CD4-positive, alpha-beta memory T cell (primary cell): Measurements from ENCODE around the gene SORCS3. TPM values are rescaled to one million over a fixed set of nuclear protein-coding genes. Genes with fewer than 3 reads are reported as not detected.

ENCODE experiments used
- CTCF ChIA-PET: fragments of 350-600 bp; sonication (Branson Sonifier 250); formaldehyde crosslinking; loops from one replicate; lab custom pipeline; 2021; ENCODE audit warnings: inconsistent platforms; ENCODE audit not compliant: partially characterized antibody; lab: Charles Lee
- POLR2A ChIA-PET: fragments of 350-600 bp; sonication (Branson Sonifier 250); formaldehyde crosslinking; loops from one replicate; lab custom pipeline; 2021; ENCODE audit not compliant: partially characterized antibody; lab: Charles Lee
- DNase-seq, 5 donors: peaks; one replicate each; pipeline versions ENCODE4 v3.0.0 to v3.0.0-alpha.2; 2020 to 2022; ENCODE audit warnings: mixed read lengths in 1 of 5
- H3K27ac ChIP-seq: one replicate; pipeline ENCODE4 v1.7.0; 2013; ENCODE audit warnings: low read depth, low read length
- H3K27me3 ChIP-seq: 2 replicates; pipeline ENCODE4 v1.7.0; 2013; ENCODE audit warnings: mild to moderate bottlenecking, low read length, moderate library complexity; ENCODE audit not compliant: insufficient read depth
- H3K36me3 ChIP-seq: 2 replicates; pipeline ENCODE4 v1.7.0; 2013; ENCODE audit warnings: mild to moderate bottlenecking, low read length, moderate library complexity; ENCODE audit not compliant: insufficient read depth
- H3K4me1 ChIP-seq: 2 replicates; pipeline ENCODE4 v1.7.0; 2013; ENCODE audit warnings: mild to moderate bottlenecking, low read length, moderate library complexity; ENCODE audit not compliant: insufficient read depth
- H3K4me3 ChIP-seq, 2 donors: one replicate each; pipeline ENCODE4 v1.7.0; 2013; ENCODE audit warnings: low read length in 2 of 2, mild to moderate bottlenecking in 1 of 2
- H3K9me3 ChIP-seq, 2 donors: one replicate each; pipeline ENCODE4 v1.7.0; 2013; ENCODE audit warnings: low read length in 2 of 2, control low read depth in 1 of 2; ENCODE audit not compliant: control insufficient read depth in 1 of 2
- H3K27ac Mint-ChIP-seq, 7 donors: one replicate each; pipeline ENCODE4 v1.8.0; 2020 to 2021; ENCODE audit warnings: mixed read lengths in 7 of 7, mild to moderate bottlenecking in 6 of 7, inconsistent platforms in 3 of 7, moderate library complexity in 3 of 7
- H3K27me3 Mint-ChIP-seq, 2 donors: one replicate each; pipeline ENCODE4 v1.8.0; 2020 to 2021; ENCODE audit warnings: mixed read lengths in 2 of 2
- H3K36me3 Mint-ChIP-seq, 2 donors: one replicate each; pipeline ENCODE4 v1.8.0; 2020 to 2021; ENCODE audit warnings: mixed read lengths in 2 of 2, inconsistent platforms in 1 of 2, mild to moderate bottlenecking in 1 of 2
- H3K4me1 Mint-ChIP-seq, 4 donors: one replicate each; pipeline ENCODE4 v1.8.0; 2020 to 2021; ENCODE audit warnings: mixed read lengths in 4 of 4, mild to moderate bottlenecking in 1 of 4
- H3K4me3 Mint-ChIP-seq, 8 donors: one replicate each; pipeline ENCODE4 v1.8.0; 2020 to 2021; ENCODE audit warnings: mixed read lengths in 8 of 8, mild to moderate bottlenecking in 7 of 8, moderate library complexity in 6 of 8, inconsistent platforms in 3 of 8
- H3K9me3 Mint-ChIP-seq, 8 donors: one replicate each; pipeline ENCODE4 v1.8.0; 2020 to 2021; ENCODE audit warnings: mixed read lengths in 8 of 8, mild to moderate bottlenecking in 5 of 8, inconsistent platforms in 3 of 8, moderate library complexity in 1 of 8
- intact Hi-C: fragments of 100-400 bp; cut with micrococcal nuclease; formaldehyde crosslinking; loops from one replicate; pipeline ENCODE4 v1.15.1; 2023
- polyA plus RNA-seq, 2 donors: library from polyadenylated mRNA; unstranded; fragments of 300-500 nt; fragmentation: Illumina TruSeq; gene quantifications; one replicate each; pipeline ENCODE4 v1.2.3, GENCODE V29; 2021
- total RNA-seq, 2 experiments: library from RNA; stranded (reverse); gene quantifications; one replicate each; pipeline ENCODE4 v1.2.3, GENCODE V29; 2021

Gene SORCS3
- total and polyA plus RNA-seq, 4 experiments from 2014 or later: 0.06 to 0.21 TPM; not detected in 2

GRCh38 chr10:105280895-105281294 is 639.8 kb downstream of the SORCS3 start:
- ChIA-PET CTCF (no interaction called here), POLR2A (no interaction called here)
- no peaks in the 10 kb centered on the region for H3K4me1 ChIP-seq
- H3K36me3 ChIP-seq: no peaks in the 10 kb centered on the region
- Mint-ChIP-seq H3K4me1 (no peaks in the 10 kb centered on the region), H3K27ac (no peak overlapping the region), H3K27me3 (no peaks in the 10 kb centered on the region), H3K36me3 (no peaks in the 10 kb centered on the region), H3K4me3 (no peak overlapping the region), H3K9me3 (peaks cover 0 to 9% (median 3%) of the 10 kb centered on the region in 8 donors)
- H3K27me3 ChIP-seq: no peaks in the 10 kb centered on the region
- intact Hi-C loops: no loop called here
- H3K9me3 ChIP-seq: no peaks in the 10 kb centered on the region
- no peak overlapping the region for H3K27ac ChIP-seq
- no peak overlapping the region for H3K4me3 ChIP-seq
- DNase-seq: no peak

GRCh38 chr10:105284476-105285215 is 643.6 kb downstream of the SORCS3 start:
- POLR2A ChIA-PET: no interaction called here

DNA sequence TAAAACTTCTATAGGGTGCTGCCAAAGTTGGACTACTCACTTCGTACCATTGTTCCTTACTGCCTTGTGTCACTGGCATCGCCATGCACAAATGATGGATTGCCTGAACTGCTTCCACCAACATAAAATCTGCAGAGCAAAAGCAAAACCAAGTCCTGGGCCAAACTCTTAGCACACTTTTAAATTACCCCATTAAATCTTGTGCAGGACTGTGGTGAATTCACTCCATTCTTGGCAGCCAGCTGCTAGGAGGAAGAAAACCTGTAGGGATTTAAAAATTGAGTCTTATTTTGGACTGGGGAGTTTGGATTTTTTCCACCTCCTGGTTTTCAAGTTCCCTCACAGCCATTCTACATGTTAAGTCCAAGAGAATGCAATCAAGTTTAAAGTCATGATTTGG is 646.9 kb downstream of the SORCS3 start:
- H3K36me3 Mint-ChIP-seq: no peaks in the 10 kb centered on the region
- no peaks in the 10 kb centered on the region for H3K27me3 Mint-ChIP-seq
- H3K4me3 ChIP-seq: no peak overlapping the region
- no peak overlapping the region for H3K4me3 Mint-ChIP-seq
- H3K9me3 ChIP-seq: no peaks in the 10 kb centered on the region
- H3K36me3 ChIP-seq: no peaks in the 10 kb centered on the region
- H3K27ac ChIP-seq: no peak overlapping the region
- intact Hi-C loops: no loop called here
- ChIA-PET CTCF (no interaction called here), POLR2A (no interaction called here)
- H3K4me1 ChIP-seq: no peaks in the 10 kb centered on the region
- DNase-seq: no peak
- no peaks in the 10 kb centered on the region for H3K27me3 ChIP-seq
- no peak overlapping the region for H3K27ac Mint-ChIP-seq
- H3K4me1 Mint-ChIP-seq: no peaks in the 10 kb centered on the region
- H3K9me3 Mint-ChIP-seq: peaks cover 0 to 5% (median 0%) of the 10 kb centered on the region in 8 donors

More at GRCh38 chr10:105284476-105285215, 643.6 kb downstream of the SORCS3 start:
- peaks cover 0 to 4% (median 2%) of the 10 kb centered on the region in 8 donors for H3K9me3 Mint-ChIP-seq
- intact Hi-C loops: no loop called here
- no peaks in the 10 kb centered on the region for H3K4me1 Mint-ChIP-seq
- H3K27me3 ChIP-seq: no peaks in the 10 kb centered on the region
- no peak overlapping the region for H3K27ac Mint-ChIP-seq
- H3K4me1 ChIP-seq: no peaks in the 10 kb centered on the region
- H3K36me3 Mint-ChIP-seq: no peaks in the 10 kb centered on the region
- H3K9me3 ChIP-seq: no peaks in the 10 kb centered on the region
- no peaks in the 10 kb centered on the region for H3K36me3 ChIP-seq
- CTCF ChIA-PET: no interaction called here
- no peaks in the 10 kb centered on the region for H3K27me3 Mint-ChIP-seq
- no peak overlapping the region for H3K4me3 Mint-ChIP-seq
- no peak overlapping the region for H3K27ac ChIP-seq
- H3K4me3 ChIP-seq: no peak overlapping the region
- no peak for DNase-seq

DNA sequence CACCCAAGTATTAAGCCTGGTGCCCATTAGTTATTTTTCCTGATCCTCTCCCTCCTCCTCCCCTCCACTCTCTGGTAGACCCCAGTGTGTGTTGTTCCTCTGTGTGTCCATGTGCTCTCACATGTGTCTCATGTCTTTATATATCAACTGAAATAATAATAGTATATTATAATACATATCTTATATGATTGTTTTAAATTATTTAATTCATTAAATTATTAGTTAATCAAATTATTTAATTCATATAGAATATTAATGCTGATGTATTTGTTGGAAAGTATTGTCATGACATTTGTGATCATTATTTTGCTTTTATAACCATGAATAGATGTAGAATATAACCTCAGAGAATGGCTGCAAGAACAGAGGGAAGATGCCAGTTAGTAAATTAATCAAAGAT is 647.5 kb downstream of the SORCS3 start:
- H3K27me3 Mint-ChIP-seq: no peaks in the 10 kb centered on the region
- H3K4me3 Mint-ChIP-seq: no peak overlapping the region
- peaks cover 0 to 5% (median 0%) of the 10 kb centered on the region in 8 donors for H3K9me3 Mint-ChIP-seq
- Histone ChIP-seq H3K27me3 (no peaks in the 10 kb centered on the region), H3K27ac (no peak overlapping the region), H3K4me1 (no peaks in the 10 kb centered on the region), H3K36me3 (no peaks in the 10 kb centered on the region), H3K4me3 (no peak overlapping the region), H3K9me3 (no peaks in the 10 kb centered on the region)
- POLR2A ChIA-PET: no interaction called here
- no peaks in the 10 kb centered on the region for H3K4me1 Mint-ChIP-seq
- intact Hi-C loops: no loop called here
- H3K36me3 Mint-ChIP-seq: no peaks in the 10 kb centered on the region
- DNase-seq: no peak
- CTCF ChIA-PET: no interaction called here
- H3K27ac Mint-ChIP-seq: no peak overlapping the region

DNA sequence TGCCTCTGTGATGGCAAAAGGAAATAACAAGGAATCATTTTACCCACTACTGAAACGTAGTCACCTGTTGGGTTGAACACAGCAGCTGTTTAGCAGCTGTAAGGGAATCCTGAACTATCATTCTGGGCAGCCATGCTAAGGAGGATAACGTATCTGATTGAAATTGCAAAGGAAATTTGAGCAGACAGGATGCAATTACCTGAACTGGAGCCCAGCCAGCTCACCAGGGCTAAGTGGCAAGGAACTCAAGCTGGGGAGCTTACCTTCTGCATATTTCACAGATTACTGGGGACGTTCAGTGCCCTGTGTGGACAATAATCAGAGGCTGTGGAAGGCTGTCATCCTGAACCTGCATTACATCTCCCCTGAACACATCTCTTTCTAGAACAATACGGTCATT is 650.5 kb downstream of the SORCS3 start:
- H3K4me1 Mint-ChIP-seq: no peaks in the 10 kb centered on the region
- intact Hi-C loops: no loop called here
- H3K36me3 Mint-ChIP-seq: no peaks in the 10 kb centered on the region

DNA sequence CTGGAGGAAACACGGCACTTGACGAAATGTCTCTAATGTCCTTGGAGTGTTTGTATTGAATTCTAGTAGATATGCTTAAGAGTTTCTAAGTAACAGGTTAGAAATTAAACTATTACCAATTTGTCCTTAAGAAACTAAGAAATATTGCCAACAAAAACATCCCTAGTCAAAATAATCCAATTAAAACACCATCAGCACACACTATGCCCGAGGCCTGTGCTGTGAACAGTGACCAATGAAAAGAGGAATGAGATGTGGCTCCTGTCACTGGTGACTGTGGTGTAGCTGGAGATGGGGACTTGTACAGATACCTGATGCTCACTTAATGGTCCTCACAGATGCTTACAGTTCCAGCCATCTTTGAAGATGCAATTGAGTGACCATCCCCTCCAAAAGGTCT is 651.1 kb downstream of the SORCS3 start:
- no peak overlapping the region for H3K4me3 Mint-ChIP-seq
- H3K9me3 Mint-ChIP-seq: peaks cover 0 to 16% (median 7%) of the 10 kb centered on the region in 8 donors
- Histone ChIP-seq H3K4me1 (no peaks in the 10 kb centered on the region), H3K36me3 (no peaks in the 10 kb centered on the region), H3K27ac (no peak overlapping the region), H3K27me3 (no peaks in the 10 kb centered on the region), H3K4me3 (no peak overlapping the region), H3K9me3 (no peaks in the 10 kb centered on the region)
- H3K4me1 Mint-ChIP-seq: no peaks in the 10 kb centered on the region
- intact Hi-C loops: no loop called here
- ChIA-PET POLR2A (no interaction called here), CTCF (no interaction called here)
- no peak overlapping the region for H3K27ac Mint-ChIP-seq
- no peaks in the 10 kb centered on the region for H3K36me3 Mint-ChIP-seq
- no peak for DNase-seq
- H3K27me3 Mint-ChIP-seq: no peaks in the 10 kb centered on the region

More for the DNA sequence above, 650.5 kb downstream of the SORCS3 start:
- Mint-ChIP-seq H3K27ac (no peak overlapping the region), H3K27me3 (no peaks in the 10 kb centered on the region), H3K9me3 (peaks cover 0 to 13% (median 6%) of the 10 kb centered on the region in 8 donors), H3K4me3 (no peak overlapping the region)
- ChIA-PET CTCF (no interaction called here), POLR2A (no interaction called here)
- no peak for DNase-seq
- no peaks in the 10 kb centered on the region for H3K27me3 ChIP-seq
- no peak overlapping the region for H3K27ac ChIP-seq
- H3K4me1 ChIP-seq: no peaks in the 10 kb centered on the region
- H3K36me3 ChIP-seq: no peaks in the 10 kb centered on the region
- H3K4me3 ChIP-seq: no peak overlapping the region
- H3K9me3 ChIP-seq: no peaks in the 10 kb centered on the region
